HepG2 (cell line): ENCODE results near the gene TMEM107. TPM values are rescaled to one million over a fixed set of nuclear protein-coding genes. Genes with fewer than 3 reads are reported as not detected.

Experiments
- BCL3 ChIP-seq: sonication (generic); formaldehyde crosslinking; IDR thresholded peaks from 2 replicates; pipeline ENCODE4 v1.5.1; 2020; ENCODE audit warnings: mild to moderate bottlenecking, missing genetic modification reagents, moderate library complexity
- CBFB ChIP-seq: sonication (generic); formaldehyde crosslinking; IDR thresholded peaks from 2 replicates; pipeline ENCODE4 v1.4.0; 2020; ENCODE audit warnings: missing genetic modification reagents
- HOXD1 ChIP-seq: sonication (generic); formaldehyde crosslinking; IDR thresholded peaks from 2 replicates; pipeline ENCODE4 v1.5.0; 2020; ENCODE audit warnings: missing genetic modification reagents
- LCORL ChIP-seq, 2 experiments: fragments of 450-650 bp in 1 of 2; sonication (generic) in 1 of 2; formaldehyde crosslinking in 1 of 2; IDR thresholded peaks; 2 replicates each; pipeline versions ENCODE4 v1.5.0 to v1.6.1; 2017 to 2020; ENCODE audit warnings: antibody characterized with exemption in 1 of 2, missing genetic modification reagents in 1 of 2
- MAF1 ChIP-seq: sonication (generic); formaldehyde crosslinking; IDR thresholded peaks from 2 replicates; pipeline ENCODE4 v1.5.0; 2020; ENCODE audit warnings: missing genetic modification reagents, borderline replicate concordance
- MBNL3 ChIP-seq: fragments of 250-450 bp; sonication (Bioruptor Pico); conservative IDR thresholded peaks from 2 replicates; pipeline ENCODE4 v1.8.0; 2022; ENCODE audit warnings: mild to moderate bottlenecking, inconsistent platforms
- NAIF1 ChIP-seq: sonication (generic); formaldehyde crosslinking; IDR thresholded peaks from 2 replicates; pipeline ENCODE4 v1.5.0; 2020; ENCODE audit warnings: mild to moderate bottlenecking, missing genetic modification reagents, borderline replicate concordance
- NR1H2 ChIP-seq: sonication (generic); formaldehyde crosslinking; IDR thresholded peaks from 2 replicates; pipeline ENCODE4 v1.8.1; 2022; ENCODE audit warnings: low read depth, missing genetic modification reagents, borderline replicate concordance
- PHF8 ChIP-seq: sonication (generic); formaldehyde crosslinking; IDR thresholded peaks from 2 replicates; pipeline ENCODE4 v1.5.0; 2020; ENCODE audit warnings: missing genetic modification reagents
- RBAK ChIP-seq: sonication (generic); formaldehyde crosslinking; IDR thresholded peaks from 2 replicates; pipeline ENCODE4 v1.5.1; 2020; ENCODE audit warnings: mild to moderate bottlenecking, missing genetic modification reagents
- RFXANK ChIP-seq: IDR thresholded peaks from 2 replicates; pipeline ENCODE4 v1.6.1; 2016
- THAP11 ChIP-seq: IDR thresholded peaks from 2 replicates; pipeline ENCODE4 v1.6.1; 2016; ENCODE audit warnings: missing biosample characterization, missing genetic modification reagents
- ZBTB10 ChIP-seq: sonication (generic); formaldehyde crosslinking; IDR thresholded peaks from 2 replicates; pipeline ENCODE4 v1.4.0; 2020; ENCODE audit warnings: missing genetic modification reagents, borderline replicate concordance
- ZFP36L2 ChIP-seq: sonication (generic); formaldehyde crosslinking; IDR thresholded peaks from 2 replicates; pipeline ENCODE4 v1.4.0; 2020; ENCODE audit warnings: missing genetic modification reagents
- ZKSCAN5 ChIP-seq: sonication (generic); formaldehyde crosslinking; IDR thresholded peaks from 2 replicates; pipeline ENCODE4 v1.5.1; 2020; ENCODE audit warnings: mild to moderate bottlenecking, missing genetic modification reagents
- ZNF10 ChIP-seq: sonication (generic); formaldehyde crosslinking; IDR thresholded peaks from 2 replicates; pipeline ENCODE4 v1.4.0; 2020; ENCODE audit warnings: mild to moderate bottlenecking, low read depth, missing genetic modification reagents, borderline replicate concordance
- ZNF180 ChIP-seq: sonication (generic); formaldehyde crosslinking; IDR thresholded peaks from 2 replicates; pipeline ENCODE4 v1.4.0; 2020; ENCODE audit warnings: low read depth, missing genetic modification reagents, borderline replicate concordance
- ZNF251 ChIP-seq: sonication (generic); formaldehyde crosslinking; IDR thresholded peaks from 2 replicates; pipeline ENCODE4 v1.9.0; 2021; ENCODE audit warnings: mild to moderate bottlenecking, missing genetic modification reagents
- ZNF549 ChIP-seq: sonication (generic); formaldehyde crosslinking; IDR thresholded peaks from 2 replicates; pipeline ENCODE4 v1.5.0; 2020; ENCODE audit warnings: missing genetic modification reagents
- ZNF83 ChIP-seq: sonication (generic); formaldehyde crosslinking; IDR thresholded peaks from 2 replicates; pipeline ENCODE4 v1.4.0; 2020; ENCODE audit warnings: missing genetic modification reagents, mild to moderate bottlenecking, borderline replicate concordance
- polyA plus RNA-seq, 8 experiments: library from polyadenylated mRNA; depleted of rRNA in 3 of 8; stranded (reverse) in 7 of 8; unstranded in 1 of 8; fragments of >200 nt; fragmentation: Illumina TruSeq in 4 of 8; extraction: Trizol in 4 of 8; gene quantifications; 2 replicates each; pipeline versions ENCODE4 v1.2.1 to v1.2.3, GENCODE V29; 2011 to 2016; ENCODE audit warnings: low read depth in 4 of 8, missing spikeins in 1 of 8, mixed read lengths in 1 of 8; ENCODE audit not compliant: insufficient read depth in 1 of 8
- total RNA-seq, 5 experiments: library from RNA; depleted of rRNA; stranded (reverse); fragments of >200 nt; fragmentation: Illumina TruSeq; extraction: Trizol; gene quantifications; 2 replicates each; pipeline ENCODE4 v1.2.3, GENCODE V29; 2016; ENCODE audit warnings: low read depth in 1 of 5
- TF ChIP-seq, protein P1 (sequence below): sonication (generic); formaldehyde crosslinking; conservative IDR thresholded peaks from 2 replicates; pipeline ENCODE4 v1.8.0; 2022; ENCODE audit warnings: mild to moderate bottlenecking, moderate library complexity, missing genetic modification reagents
- TF ChIP-seq, protein P2 (sequence below): sonication (generic); formaldehyde crosslinking; IDR thresholded peaks from 2 replicates; pipeline ENCODE4 v1.9.0; 2021; ENCODE audit warnings: missing genetic modification reagents, borderline replicate concordance

The TMEM107 gene
- total and polyA plus RNA-seq, 2 of the 13 experiments (the other 11 are each of a cell fraction or from before 2014, with no cell fraction given), result 7.2 to 15.3 TPM

DNA sequence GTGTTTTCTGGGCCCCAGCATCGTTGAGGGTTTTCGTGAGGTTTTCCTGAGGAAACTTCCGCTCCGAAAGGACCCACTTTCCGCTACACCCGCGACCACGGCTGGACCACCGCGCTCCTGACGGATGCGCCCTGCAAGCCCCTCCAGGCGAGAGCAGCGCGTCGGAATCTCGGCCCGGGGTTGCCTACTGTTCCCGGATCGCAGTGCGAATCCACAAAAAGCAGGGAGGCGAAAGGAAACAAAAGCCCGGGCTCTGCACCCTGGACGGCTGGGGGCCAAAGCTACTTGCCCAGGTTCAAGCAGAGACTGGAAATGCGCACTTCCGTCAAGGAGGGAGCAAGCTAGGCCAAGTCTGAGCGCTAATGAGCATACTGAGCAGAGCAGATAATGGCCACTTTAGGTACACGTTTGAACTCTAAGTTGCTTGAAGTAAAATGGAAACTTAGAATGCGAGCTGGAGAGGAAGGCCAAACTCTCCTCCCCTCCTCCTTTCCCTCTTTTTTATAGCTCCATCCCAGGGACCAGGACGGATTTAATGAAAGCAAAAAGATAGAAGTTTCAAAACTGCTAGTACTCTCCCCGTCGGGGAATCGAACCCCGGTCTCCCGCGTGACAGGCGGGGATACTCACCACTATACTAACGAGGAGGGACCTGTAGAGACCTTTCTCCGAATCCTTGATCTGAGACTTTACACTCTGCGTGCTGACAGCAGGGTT is 45.6 kb upstream of the TMEM107 start (continued):
- TF ChIP-seq MBNL3 (CRISPR knock-in tag) (no peak), CBFB (no peak), HOXD1 (CRISPR knock-in tag) (peak; percentile 11; the same call in 1 of the 2 replicates), RFXANK (no peak), NR1H2 (no peak), ZBTB10 (CRISPR knock-in tag) (0 out of 2 replicates have a peak, but pooled peaks have one; percentile 35), ZKSCAN5 (no peak), ZNF180 (no peak; the same call in 1 of the 2 replicates), PHF8 (CRISPR knock-in tag) (no peak; the same call in 1 of the 2 replicates), ZNF83 (CRISPR knock-in tag) (no peak), ZNF251 (CRISPR knock-in tag) (no peak), ZFP36L2 (CRISPR knock-in tag) (no peak), NAIF1 (CRISPR knock-in tag) (no peak), ZNF549 (CRISPR knock-in tag) (no peak), RBAK (CRISPR knock-in tag) (no peak), BCL3 (CRISPR knock-in tag) (no peak), LCORL (IDR thresholded peaks at IDR 0.05) (no peak), LCORL (CRISPR knock-in tag; IDR thresholded peaks at IDR 0.05) (no peak), MAF1 (CRISPR knock-in tag) (peak; percentile 93; the same call in 1 of the 2 replicates), THAP11 (no peak), ZNF10 (no peak)
- TF ChIP-seq, protein P1, sequence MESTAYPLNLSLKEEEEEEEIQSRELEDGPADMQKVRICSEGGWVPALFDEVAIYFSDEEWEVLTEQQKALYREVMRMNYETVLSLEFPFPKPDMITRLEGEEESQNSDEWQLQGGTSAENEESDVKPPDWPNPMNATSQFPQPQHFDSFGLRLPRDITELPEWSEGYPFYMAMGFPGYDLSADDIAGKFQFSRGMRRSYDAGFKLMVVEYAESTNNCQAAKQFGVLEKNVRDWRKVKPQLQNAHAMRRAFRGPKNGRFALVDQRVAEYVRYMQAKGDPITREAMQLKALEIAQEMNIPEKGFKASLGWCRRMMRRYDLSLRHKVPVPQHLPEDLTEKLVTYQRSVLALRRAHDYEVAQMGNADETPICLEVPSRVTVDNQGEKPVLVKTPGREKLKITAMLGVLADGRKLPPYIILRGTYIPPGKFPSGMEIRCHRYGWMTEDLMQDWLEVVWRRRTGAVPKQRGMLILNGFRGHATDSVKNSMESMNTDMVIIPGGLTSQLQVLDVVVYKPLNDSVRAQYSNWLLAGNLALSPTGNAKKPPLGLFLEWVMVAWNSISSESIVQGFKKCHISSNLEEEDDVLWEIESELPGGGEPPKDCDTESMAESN, result no peak
- TF ChIP-seq, protein P2, sequence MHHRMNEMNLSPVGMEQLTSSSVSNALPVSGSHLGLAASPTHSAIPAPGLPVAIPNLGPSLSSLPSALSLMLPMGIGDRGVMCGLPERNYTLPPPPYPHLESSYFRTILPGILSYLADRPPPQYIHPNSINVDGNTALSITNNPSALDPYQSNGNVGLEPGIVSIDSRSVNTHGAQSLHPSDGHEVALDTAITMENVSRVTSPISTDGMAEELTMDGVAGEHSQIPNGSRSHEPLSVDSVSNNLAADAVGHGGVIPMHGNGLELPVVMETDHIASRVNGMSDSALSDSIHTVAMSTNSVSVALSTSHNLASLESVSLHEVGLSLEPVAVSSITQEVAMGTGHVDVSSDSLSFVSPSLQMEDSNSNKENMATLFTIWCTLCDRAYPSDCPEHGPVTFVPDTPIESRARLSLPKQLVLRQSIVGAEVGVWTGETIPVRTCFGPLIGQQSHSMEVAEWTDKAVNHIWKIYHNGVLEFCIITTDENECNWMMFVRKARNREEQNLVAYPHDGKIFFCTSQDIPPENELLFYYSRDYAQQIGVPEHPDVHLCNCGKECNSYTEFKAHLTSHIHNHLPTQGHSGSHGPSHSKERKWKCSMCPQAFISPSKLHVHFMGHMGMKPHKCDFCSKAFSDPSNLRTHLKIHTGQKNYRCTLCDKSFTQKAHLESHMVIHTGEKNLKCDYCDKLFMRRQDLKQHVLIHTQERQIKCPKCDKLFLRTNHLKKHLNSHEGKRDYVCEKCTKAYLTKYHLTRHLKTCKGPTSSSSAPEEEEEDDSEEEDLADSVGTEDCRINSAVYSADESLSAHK (CRISPR knock-in tag), result no peak
